ENCODE results near the gene BPIFB6.

GRCh38 chr20:33093074-33093473, 61.6 kb downstream of the BPIFB6 start:
- no peak for TF ChIP-seq CTCF (IDR thresholded peaks at IDR 0.05)
- TF ChIP-seq REST (IDR thresholded peaks at IDR 0.05; ENCODE audit: insufficient read depth in 1 of 2, low read depth in 2 of 2, low read length in 1 of 2): no peak
- no peak for TF ChIP-seq TCF7L2 (IDR thresholded peaks at IDR 0.05; ENCODE audit: low read depth, low read length)
- TF ChIP-seq POLR2AphosphoS5 (IDR thresholded peaks at IDR 0.05; ENCODE audit: low read depth, low read length): no peak

Data from Panc1 (cell line).